HG03469 (cell line): Measurements from ENCODE around the gene ZNF423.

Experiments used
- ATAC-seq: cut with Tn5 transposase; IDR thresholded peaks from one replicate; pipeline ENCODE4 v1.9.1; 2021; ENCODE audit warnings: mild to moderate bottlenecking, moderate library complexity, moderate number of reproducible peaks; ENCODE audit not compliant: unreplicated experiment

Gene ZNF423

DNA sequence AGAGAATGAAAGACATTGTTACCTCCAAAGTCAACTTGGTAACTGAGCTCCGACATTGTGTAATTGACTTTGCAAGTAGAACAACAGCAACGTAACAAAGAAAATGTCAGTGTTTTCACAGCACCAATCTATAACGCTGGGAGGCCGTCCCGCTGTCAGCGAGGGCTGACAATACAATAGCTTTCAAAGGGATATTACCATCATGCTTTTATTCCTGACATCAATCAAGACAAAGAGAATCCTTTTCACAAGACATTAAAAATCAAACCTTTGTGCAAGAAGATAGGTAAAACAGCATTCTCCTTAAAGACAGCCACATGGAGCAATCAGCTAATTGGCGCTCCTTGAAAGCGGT lies 6.2 kb downstream of the ZNF423 start:
- ATAC-seq = no peak

DNA sequence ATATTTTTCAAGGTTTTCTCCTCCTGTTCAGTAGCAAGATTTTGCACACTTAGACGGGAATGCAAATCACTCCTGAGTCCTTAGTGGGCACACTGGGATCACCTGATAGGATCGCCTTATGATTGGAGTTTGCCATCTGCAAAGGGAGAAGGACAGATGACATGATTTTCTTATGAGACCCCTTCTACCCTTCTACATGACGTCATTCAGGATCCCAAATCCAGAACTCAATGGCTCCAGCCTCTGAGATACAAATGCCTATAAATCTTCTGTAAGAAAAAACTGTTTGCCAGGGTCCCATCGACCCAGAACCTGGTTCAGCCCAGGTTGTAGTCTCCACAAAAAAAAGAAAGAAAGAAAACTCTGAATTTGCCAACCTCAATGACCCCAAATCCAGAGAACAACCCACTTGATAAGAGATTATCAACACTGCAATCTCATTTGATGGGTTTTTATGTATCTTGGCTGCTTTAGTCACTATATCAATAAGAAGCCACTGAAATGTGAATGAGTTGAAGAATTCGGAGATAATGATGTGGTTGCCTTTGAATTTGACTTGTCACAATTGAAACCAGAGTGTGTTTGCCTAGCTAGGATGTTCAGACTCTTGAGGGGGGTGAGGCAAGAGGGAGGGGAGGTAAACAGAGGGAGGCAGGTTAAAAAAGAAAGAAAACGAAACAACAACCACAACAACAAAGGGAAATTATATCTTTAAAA lies 6.7 kb downstream of the ZNF423 start:
- ATAC-seq = no peak

DNA sequence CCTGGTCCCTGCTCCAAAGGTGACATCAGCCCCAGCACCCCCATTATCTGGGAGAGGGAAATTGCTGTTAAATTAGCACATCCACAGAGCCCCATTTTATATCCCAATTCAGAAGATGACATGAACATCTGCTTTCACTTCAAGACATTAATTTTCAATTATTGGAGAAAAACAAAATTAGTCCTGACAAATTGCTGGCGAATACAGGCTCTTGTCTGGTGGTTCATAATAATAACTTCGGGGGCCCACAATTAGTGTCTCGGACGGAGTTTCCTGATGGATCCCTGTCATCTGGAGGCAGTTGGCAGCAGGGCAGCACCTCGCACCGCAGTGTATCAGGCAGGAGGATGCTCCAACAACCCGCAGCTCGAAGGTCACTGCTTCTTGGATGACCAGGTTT lies 7.4 kb downstream of the ZNF423 start:
- ATAC-seq = no peak

DNA sequence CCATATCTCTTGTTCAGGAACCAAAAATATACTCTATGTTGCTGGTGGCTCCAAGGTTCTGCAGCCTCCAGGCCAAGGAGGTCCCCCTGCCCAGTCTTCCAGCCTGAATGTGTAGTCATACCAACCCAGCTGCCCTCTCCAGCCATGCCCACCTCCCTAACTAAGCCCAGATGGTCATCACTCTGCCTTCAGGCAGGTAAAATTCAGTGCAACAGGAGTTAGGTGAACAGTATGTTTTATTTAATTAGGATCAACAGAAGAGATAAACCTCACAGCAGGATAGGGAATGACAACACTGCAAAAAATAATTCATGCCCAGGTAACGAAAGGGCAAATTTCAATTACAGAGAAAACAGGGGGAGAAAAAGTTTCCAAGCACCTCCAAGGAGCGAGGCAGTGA lies 9.1 kb downstream of the ZNF423 start:
- no peak for ATAC-seq

DNA sequence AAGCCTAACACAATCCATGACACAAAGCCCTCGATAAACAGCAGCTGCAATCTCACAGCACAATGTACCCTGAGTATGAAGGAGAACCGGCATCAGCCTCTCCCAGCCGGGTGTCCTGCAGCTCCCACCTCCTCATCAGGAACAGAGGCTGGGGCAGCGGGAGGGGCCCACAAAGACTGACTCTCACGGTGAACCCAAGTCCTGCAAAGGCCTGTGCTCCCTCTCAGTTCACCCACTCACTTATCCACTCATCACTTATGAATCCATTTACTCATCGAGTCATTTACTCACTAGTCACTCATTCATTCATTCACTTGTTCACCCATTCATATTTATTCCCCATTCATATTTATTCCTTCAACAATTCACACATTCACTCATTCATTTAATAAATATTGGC lies 11.6 kb downstream of the ZNF423 start:
- no peak for ATAC-seq

DNA sequence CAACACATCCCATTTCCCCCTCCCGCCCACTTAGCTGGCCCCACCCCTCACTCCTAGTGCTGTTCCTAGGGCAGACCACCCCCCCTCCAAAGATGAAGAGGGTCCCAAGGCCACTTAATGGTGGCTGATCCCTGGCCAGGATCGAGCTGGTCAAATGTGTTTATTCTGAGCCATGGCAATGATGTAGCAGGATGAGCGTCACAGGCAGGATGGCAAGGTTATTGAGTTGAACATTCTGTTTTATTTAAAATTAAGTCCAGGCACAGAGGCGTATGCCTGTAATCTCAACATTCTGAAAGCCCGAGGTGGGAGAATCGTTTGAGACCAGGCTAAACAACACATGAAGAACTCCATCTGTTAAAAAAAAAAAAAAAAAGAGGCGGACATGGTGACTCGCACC lies 12.2 kb downstream of the ZNF423 start:
- no peak for ATAC-seq

DNA sequence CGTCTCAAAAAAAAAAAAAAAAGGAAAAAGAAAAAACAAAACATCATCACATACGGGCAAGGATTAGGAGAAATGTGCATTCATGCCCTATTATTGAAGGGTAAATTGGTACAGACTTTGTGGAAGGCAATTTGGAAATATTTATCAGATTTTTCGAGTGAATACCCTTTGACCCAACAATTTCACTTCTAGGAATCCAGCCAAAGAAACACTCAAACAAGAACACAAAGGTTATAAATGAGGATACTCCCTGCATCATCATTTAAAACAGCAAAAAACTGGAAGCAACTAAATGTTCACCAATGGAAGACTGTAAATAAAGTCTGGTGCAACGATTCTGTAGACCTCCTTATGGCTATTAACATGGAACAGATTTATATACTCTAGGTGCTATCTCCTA lies 12.9 kb downstream of the ZNF423 start:
- no peak for ATAC-seq

DNA sequence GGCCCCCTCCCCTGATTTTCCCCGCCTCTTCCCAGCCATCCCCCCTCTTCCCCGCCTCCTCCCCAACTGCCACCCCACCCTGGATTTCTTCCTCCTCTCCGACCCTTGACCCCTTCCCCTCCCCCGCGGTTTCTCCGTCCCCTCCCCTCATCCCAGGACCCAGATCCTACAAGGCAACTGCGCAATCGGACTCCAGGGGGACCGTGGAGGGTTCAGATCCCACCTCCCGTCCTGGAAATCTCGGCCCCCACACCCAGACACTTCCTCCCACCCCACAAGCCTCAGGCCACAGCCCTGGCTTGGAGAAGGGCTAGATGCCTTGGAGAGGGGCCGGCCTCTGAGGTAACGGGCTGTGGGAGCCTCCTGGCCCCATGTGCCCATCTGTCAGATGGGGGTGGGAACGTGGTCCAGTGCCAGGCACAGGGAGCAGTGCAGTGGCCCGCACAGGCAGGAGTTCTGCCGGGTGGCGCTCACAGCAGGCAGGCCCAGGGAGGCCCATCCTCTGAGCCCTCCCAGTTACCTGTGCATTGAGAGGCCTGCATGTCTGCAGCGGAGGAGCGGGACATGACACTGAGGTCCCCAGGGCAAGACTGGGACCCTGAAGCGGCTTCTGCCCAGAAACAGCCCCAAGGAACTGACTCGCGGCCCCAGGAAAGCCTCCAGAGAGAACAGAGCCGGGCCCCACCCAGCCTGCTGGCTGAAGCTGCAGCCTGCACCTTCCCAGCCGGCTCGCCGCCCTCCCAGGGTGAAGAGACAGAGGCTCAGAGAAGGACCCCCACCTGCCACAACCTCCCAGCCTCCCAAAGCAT lies 16.7 kb downstream of the ZNF423 start:
- ATAC-seq = no peak

DNA sequence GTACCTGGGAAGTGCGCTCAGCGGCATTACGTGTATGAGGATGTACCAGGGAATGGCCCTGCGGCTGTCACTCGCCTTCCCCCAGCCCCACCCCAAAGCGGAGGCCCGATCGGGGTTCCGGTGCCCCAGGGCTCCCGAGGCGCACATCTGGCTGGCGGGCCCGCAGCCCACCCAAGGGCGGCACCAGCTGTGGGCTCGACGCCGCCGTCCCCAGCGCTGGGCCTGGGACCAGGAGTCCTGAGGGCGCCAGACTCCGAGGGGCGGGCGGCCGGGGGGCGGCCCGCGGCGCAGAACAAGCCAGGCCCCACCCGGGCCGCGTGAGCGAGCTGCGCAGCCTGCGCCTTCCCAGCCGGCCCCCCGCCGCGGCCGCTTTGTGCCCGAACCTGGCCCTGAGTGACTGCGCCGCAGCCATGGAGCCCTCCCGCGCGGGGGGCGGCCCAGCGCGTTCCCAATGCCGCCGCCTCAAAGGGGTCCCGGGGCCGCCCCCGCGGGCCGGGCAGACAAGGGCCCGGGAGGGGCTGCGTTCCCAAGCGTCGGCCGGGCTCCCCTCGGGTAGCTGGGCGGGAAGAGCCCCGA lies 17.4 kb downstream of the ZNF423 start:
- no peak for ATAC-seq

DNA sequence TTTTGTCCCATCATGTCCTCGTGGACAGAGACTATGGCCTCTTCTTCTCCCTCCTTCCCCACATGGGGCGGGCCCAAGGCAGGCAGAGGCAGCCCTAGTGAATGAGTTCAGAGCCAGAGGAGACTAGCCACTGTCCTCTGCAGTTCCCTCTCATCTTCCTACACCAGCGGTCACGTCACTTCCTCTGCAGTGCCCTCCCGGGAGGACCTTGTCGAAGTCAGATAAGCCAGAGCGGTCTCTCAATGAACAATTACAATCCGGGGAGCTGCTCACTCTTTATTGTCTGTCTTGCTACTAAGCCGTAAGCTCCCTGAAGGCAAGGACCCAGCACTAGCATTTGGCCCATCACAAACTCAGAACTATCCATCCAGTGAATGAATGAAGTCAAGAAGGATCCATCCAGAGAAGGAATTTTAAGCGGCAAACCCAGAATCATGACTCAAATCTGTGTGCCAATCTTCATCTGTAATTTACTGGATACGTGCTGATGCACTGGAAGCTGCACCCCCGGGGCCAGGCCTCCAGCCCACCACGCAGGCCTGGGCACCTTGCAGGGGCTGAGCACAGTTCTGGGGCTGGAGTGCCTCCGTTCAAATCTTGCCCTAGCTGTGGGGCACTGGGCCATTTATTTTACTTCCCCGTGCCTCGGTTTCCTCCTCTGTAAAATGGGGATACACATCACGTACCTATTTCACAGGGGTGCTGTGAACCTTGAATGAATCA lies 18.1 kb downstream of the ZNF423 start:
- ATAC-seq = no peak

DNA sequence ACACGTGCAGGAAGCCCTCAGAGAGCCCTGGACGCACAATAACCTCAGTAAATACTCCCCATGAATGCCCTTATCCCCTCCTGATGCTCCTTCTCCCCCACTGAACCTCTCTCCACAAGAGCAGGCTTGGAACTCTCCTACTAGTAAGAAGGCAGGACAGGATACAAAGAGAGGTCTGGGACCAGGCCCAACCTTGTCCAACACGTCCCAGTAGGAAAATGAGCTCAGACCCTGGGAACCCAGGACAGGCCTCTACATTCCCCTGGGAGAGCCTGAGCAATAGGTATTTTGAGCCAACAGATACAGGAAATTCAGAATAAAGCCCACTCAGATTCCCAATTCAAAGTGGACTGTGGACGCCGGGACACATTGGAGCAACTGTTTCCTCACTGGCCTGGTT lies 19.2 kb downstream of the ZNF423 start:
- ATAC-seq = no peak

DNA sequence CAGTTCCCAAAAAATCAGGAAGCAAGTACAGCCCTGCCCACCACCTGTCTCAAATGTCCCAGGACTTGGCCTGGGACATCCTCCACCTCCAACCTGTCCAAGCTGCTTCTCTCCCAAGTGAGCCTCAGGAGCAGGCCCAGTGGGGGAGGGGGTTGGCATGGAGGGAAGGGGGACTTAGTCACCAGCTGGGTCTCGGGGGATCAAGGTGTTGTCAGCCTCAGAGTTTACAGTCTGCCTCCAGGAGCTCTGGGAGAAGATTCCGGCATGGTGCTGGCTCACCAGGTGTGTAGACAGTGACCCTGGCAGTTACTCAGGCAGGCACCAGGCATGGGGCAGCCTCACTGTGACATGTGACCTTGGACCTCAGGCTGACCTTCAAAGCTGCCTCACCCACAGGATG lies 19.7 kb downstream of the ZNF423 start:
- no peak for ATAC-seq

DNA sequence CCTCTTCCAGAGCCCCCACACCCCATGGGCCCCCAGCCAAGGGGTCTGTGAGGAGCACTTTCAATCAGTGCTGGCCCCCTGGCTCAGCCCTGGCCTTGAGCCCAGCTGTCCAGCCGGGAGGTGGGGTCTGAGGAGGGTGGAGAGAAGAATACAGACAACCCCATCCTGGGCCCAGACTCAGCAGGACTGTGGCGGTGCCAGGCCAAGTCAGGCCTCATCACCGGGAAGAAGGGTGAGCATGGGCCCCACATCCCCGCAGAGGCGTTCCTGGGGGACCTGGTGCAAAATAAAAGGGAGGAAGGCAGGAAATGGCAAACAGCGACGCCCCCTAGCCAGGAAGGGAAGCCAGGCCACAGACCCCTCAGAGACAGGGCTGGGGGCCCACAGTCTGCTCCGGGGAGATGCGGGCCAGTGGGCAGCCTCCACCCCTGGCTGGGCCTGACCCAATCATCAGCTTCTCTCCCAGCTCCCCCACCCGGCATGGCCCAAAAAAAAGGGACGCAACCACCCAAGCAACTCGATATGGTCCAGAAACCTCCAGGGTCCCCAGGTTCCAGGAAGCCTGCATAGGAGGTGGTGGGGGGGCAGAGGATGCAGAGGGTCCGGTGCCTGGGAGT lies 20.6 kb downstream of the ZNF423 start:
- ATAC-seq = no peak

DNA sequence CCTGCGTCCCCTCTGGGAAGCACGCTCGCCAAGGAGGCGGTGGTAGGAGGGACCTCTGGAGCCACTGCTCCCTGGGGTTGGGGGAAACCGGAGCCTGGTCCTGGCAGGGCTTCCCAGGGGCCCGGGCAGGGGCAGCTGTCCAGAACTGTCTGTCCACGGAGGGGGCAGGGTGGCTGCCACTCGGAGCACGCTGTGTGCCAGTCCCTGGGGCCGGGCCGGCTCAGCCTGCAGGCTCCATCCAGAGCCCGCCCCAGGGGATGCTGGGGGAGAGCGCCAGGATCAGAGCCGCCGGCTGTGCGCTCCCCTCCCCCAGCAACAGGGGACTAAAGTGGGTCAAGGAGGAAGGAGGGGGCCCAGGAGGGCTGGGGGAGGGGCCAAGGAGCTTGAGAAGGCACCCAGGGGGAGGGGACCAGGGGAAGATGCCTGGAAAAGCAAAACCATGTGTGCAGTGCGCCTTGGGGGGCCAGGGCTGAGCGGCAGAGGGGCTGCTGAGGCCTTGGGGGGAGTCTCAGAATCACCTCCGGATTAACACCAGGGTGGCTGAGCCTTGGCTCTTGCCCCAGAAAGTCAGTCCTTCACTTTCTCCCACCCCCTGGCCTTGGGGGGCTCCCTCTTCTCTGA lies 21.3 kb downstream of the ZNF423 start:
- no peak for ATAC-seq

DNA sequence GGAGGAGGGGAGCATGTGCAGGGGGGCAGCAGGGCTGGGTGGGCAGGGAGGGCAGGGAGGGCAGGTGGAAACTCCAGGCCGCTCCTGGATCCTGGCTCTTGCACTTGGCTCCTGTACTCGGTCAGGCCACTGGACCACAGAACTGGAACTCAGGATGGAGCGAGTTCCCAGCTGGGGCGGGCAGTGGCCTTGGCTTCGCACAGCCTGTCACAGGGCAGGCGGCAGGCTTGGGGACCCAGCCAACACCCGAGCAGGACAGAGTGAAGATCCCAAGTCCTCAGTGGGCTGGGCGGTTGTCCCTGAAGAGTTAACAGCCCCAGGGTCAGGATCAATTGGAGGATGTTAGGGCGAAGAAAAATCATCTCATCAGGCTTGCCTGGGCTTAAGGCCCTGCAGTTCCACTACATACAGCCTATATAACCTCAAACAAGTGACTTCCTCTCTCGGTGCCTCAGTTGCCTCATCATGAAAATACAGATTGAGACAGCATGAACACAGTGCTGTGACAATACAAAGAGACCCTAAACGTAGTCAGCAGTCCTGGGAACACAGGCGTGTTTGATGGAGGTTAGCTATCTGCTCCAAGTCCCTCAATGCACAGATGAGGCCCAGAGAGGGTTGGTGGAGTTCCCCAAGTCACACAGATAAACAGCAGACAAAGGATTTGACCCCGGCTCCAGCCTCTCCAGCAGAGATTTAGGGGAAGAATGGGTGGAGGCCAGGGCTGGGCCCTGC lies 21.9 kb downstream of the ZNF423 start:
- ATAC-seq = no peak

DNA sequence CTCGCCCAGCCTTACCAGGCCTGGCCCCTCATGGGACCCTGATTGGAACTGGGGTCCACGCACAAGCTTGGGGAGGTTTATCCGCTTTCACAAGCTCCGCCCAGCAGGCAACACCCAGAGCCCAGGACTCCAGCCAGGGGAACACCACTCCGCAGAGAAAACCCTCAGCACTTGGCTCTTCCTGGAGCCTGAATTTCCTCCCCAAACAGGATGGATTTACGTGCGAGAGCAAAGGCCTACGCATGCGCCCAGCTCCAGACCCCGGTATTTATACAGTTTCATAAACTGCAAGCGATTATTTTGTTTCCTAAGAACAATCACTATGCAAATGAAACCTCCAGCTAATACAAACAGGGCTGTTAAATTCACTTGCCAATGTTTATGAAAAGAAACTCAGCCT lies 22.8 kb downstream of the ZNF423 start:
- ATAC-seq = no peak

DNA sequence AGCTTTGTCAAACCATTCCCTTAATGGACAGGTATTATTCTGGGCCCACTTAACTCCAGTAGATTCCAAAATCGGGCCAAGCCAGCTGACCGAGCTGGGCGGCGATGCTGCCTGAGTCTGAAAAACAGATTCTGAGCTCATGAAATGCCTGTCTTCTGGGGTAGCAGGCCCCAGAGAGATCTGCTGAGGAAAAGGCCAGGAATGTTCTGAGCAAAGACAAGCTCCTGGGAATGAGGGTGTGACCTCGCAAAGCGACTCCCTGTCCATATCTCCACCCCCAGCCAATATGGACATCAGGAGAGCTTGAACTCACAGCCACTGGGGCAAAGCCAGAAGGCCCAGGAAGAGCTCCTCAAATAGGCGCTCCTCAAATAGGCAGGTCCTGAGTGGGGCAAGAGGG lies 23.7 kb downstream of the ZNF423 start:
- no peak for ATAC-seq

DNA sequence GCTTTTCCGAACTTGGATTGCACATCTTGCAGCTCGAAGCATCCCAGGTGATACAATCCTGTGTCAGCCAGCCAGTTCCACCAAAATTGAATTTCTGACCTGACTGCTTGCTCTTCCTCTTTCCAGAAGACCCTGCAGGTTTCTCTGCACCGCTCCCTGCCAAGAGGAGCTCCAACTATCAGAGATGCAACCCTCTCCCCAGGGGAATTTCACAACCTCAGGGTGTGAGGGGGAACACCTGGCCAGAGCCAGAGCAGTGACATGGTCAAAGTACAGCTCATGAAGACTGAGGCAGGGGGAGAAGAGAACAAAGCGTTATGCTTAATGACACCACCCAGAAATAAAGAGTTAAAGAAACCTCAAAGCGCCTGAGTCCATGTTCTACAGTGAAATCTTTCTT lies 25.0 kb downstream of the ZNF423 start:
- no peak for ATAC-seq

DNA sequence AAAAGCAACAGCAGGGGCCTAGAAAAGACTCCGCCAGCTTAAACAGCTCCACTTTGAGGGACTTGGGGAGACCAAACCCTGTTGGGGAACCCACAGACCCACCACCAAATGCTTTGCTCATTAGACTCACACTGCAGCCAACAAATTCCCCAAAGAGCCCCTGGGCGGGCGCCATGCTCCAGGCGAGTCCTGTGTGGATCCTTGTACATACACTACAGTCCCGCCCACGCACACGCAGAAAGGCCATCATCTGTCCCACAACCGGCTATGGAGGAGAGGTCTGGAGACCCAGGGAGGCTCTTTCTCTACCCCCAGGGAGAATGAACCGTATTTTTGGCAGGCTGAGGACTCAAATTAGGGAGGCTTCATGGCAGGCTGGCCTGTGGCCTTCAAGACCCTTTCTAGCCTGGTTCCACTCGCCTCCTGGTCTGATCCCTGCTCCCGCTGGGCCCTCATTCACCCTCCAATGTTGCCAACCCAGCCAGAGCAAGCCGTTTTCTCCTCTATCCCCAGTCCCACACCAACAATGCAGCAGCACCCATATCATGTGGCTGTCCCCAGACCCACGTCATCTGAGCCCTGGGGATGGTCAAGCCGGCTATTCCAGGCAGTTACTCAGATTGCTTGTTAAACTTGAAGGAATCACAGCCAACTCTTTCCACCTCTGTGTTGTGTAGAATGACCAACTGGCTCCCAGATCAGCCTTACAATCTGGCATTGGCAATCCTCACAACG lies 27.2 kb downstream of the ZNF423 start:
- ATAC-seq = no peak
